ENCODE results near the gene SMS.

The SMS gene

DNA sequence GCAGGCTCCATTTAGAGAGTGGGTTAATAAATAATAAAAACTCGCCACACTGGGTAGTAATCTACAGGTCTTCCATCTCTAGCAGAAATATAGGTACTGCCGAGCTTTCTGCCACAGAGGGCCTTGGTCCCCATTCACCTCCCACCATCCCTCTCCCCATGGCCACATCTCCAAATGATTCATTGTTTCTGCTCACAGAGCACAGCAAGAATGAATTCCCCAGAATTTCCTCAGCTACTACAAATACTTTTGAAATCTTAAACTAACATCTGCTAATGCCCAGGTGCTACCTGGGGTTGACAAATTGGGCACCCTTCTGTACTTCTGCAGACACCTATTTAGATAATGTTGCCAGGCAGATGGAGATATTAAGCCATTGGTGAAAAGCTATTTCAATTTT, 96.7 kb downstream of the SMS start:
- no peak for DNase-seq (ENCODE audit: low read depth in 1 of 2, low spot score in 1 of 2)

DNA sequence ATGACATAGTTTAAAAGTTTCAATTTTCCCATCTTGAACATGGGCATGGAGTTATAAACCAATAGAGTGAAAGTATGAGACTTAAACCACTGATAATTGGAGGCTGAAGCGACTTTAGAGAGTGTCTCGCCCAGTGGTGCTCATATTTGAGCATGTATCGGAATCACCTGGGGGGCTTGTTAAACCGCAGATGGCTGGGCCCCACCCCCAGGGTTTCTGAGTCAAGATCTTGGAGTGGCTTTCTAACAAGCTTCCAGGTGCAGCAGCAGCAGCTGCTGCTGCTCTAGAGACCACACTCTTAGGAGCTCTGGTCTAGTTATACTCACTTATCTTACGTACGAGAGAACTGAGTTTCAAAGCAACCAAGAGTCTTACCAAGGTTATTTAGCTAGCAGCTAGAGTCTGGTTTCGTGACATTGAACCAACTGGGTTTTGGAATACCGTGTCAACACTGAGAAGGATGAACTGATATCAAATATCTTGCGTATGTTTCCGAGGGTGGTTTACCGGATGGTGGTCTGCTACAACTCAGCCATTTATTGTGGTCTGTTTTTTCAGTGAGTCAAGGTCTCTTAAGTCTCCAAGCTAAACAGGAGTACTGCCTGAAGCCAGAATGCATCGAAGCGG, 97.5 kb downstream of the SMS start:
- no peak for DNase-seq (ENCODE audit: low read depth in 1 of 2, low spot score in 1 of 2)

DNA sequence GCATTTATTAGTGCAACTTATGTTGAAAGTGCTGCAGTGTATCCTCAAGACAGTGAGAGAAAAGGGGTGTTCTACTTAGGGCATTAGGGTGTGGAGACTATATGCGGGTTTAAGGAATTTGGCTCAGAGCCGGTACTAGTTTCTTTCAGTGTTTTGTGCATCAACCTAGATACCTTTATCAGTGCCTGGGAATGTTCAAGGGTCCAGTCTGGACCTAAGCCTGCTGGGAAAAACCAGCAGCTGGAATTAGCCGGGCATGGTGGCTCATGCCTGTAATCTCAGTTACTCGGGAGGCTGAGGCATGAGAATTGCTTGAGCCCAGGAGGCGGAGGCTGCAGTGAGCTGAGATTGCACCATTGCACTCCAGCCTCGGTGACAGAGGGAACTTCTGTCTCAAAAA, 99.0 kb downstream of the SMS start:
- no peak for DNase-seq (ENCODE audit: low read depth in 1 of 2, low spot score in 1 of 2)

DNA sequence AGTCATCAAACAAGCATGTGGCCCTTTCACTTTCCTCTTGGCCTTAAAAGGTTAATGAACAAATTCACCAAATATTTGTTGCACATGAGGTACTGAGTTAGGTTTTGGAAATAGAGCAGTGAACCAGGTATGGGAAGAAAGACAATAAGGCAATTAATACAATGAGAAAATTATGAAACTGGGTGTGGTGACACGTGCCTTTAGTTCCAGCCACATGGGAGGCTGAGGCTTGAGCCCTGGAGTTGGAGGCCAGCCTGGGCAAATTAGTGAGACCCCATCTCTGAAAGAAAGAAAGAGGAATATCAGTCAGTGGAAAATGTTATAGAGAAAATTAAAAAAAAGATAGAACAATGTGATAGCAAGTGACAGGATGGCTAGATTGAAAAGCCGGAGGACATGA, 99.7 kb downstream of the SMS start:
- no peak for DNase-seq (ENCODE audit: low read depth in 1 of 2, low spot score in 1 of 2)

DNA sequence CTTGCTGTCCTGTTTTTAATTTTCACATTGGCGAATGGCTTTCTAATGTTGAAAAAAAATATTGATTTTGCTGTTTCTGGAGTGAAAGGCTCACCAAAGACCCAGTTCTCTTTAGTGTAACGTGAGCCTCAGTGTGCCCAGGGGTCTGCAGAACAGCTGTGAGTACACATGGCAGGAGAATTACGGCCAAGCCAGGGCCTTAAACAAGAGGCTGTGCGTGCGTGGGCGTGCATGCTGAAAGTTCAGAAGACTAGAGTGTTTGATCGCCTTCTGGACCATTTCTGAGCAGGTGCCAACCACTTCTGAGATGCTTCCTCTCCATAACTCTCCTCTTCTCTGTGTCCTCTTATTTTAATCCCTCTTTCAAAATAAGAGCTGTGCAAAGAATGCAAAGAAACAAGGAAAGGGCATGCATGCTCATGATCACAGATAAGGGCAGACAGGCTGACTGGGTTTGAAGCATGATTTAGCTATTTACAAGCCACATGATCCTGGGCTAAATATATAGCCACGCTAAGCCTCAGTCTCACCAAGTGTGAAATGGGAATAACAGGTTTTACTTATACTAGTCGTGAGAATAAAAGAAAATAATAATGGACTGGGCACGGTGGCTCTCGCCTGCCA, 101.5 kb downstream of the SMS start:
- no peak for DNase-seq (ENCODE audit: low read depth in 1 of 2, low spot score in 1 of 2)

DNA sequence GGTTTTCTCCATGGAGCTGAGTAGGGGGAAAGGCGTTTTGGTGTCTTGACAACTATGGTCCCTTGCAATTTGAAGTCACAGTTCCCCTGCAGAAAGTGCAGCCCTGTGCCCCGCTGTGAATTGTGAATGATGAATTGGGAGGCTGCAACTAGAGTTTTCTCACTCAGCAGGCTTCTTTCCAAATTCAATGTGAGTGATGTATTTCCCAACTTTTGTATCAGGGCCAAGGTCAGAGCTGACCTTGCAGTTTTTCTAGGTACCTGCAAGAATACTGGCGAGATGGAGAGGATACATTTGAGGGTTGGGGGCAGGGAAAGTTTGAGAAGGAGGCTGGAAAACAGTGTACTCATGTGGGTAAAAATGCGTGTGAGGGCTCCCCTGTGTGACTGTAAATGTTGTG, 103.4 kb downstream of the SMS start:
- no peak for DNase-seq (ENCODE audit: low read depth in 1 of 2, low spot score in 1 of 2)

Measured in activated T-helper 1 cell treated with anti-CD3 and anti-CD28 coated beads, Interleukin-2, amount 50 U/mL, for 16 hours (primary cell).